GM12878 (cell line): ENCODE measurements around the gene ELOVL4. TPM values are rescaled to one million over a fixed set of nuclear protein-coding genes. Genes with fewer than 3 reads are reported as not detected.

Source experiments
- ATAC-seq: fragments of 200-7000 bp; cut with Tn5 transposase; 3 replicates; pipeline ENCODE4 v1.9.1; 2020; ENCODE audit warnings: mild to moderate bottlenecking, moderate library complexity
- BruUV-seq: library from RNA; stranded (reverse); fragments of 400-500 nt; replicated peaks from 2 replicates; lab custom pipeline; 2021; lab: Mats Ljungman, UMichigan
- CTCF ChIA-PET: fragments of 300-600 bp; sonication (Branson Sonifier 250); formaldehyde crosslinking; extraction: SDS; loops from one replicate; lab custom pipeline; 2021; ENCODE audit warnings: inconsistent platforms; lab: Yijun Ruan, JAX
- POLR2A ChIA-PET: fragments of 350-600 bp; formaldehyde crosslinking; extraction: SDS; loops from one replicate; lab custom pipeline; 2021; ENCODE audit warnings: inconsistent platforms; lab: Charles Lee
- RAD21 ChIA-PET: fragments of 300-600 bp; sonication (Branson Sonifier 250); formaldehyde crosslinking; loops from one replicate; lab custom pipeline; 2023; ENCODE audit warnings: antibody characterized with exemption; ENCODE audit not compliant: unreplicated experiment; lab: Charles Lee
- SMC1A ChIA-PET: fragments of 300-600 bp; sonication (Branson Sonifier 250); formaldehyde crosslinking; loops from one replicate; lab custom pipeline; 2023; ENCODE audit not compliant: unreplicated experiment, uncharacterized antibody; lab: Charles Lee
- DNase-seq: peaks from one replicate; pipeline ENCODE4 v3.0.0-alpha.2; 2011; ENCODE audit warnings: low read depth, low spot score
- FAIRE-seq: peaks from 3 replicates; lab custom pipeline; 2011; peaks lifted over from hg19 to GRCh38; lab: Jason Lieb, UNC
- H2AFZ ChIP-seq: 2 replicates; pipeline ENCODE4 v1.6.0; 2011; ENCODE audit warnings: low read depth, low read length, control low read depth; ENCODE audit not compliant: control insufficient read depth
- H3K27ac ChIP-seq: 2 replicates; pipeline ENCODE4 v1.5.1; 2011; ENCODE audit warnings: control low read depth; ENCODE audit not compliant: control insufficient read depth, insufficient read depth
- H3K27me3 ChIP-seq, 2 experiments: replicated peaks in 1 of 2; 2 replicates each; pipeline versions ENCODE4 v1.6.0 to v1.6.1; 2011; ENCODE audit warnings: low read length in 1 of 2; ENCODE audit not compliant: control insufficient read depth in 2 of 2, insufficient read depth in 2 of 2
- H3K36me3 ChIP-seq, 2 experiments: 2 replicates each; pipeline ENCODE4 v1.5.1; 2011; ENCODE audit warnings: low read length in 1 of 2; ENCODE audit not compliant: control insufficient read depth in 2 of 2, insufficient read depth in 2 of 2
- H3K4me1 ChIP-seq: 2 replicates; pipeline ENCODE4 v1.6.1; 2011; ENCODE audit warnings: mild to moderate bottlenecking, low read length, moderate library complexity, mixed read lengths; ENCODE audit not compliant: control insufficient read depth, insufficient read depth
- H3K4me2 ChIP-seq: 2 replicates; pipeline ENCODE4 v1.6.0; 2011; ENCODE audit warnings: control low read depth; ENCODE audit not compliant: control insufficient read depth, insufficient read depth
- H3K4me3 ChIP-seq: fragments of 200-600 bp; sonication (generic); 2 replicates; pipeline ENCODE4 v1.5.1; 2016
- H3K79me2 ChIP-seq: 2 replicates; pipeline ENCODE4 v1.6.0; 2011; ENCODE audit warnings: low read length; ENCODE audit not compliant: control insufficient read depth, insufficient read depth
- H3K9ac ChIP-seq: 2 replicates; pipeline ENCODE4 v1.8.0; 2011; ENCODE audit warnings: low read length, control low read depth, mixed read lengths; ENCODE audit not compliant: control insufficient read depth, insufficient read depth
- H3K9me3 ChIP-seq: replicated peaks from 3 replicates; pipeline ENCODE4 v1.5.1; 2011; ENCODE audit warnings: mild to moderate bottlenecking, low read length; ENCODE audit not compliant: control insufficient read depth, insufficient read depth
- H4K20me1 ChIP-seq: 2 replicates; pipeline ENCODE4 v1.6.0; 2011; ENCODE audit not compliant: control insufficient read depth, insufficient read depth
- BACH1 ChIP-seq: fragments of 450-650 bp; IDR thresholded peaks from 2 replicates; pipeline ENCODE4 v1.6.1; 2017; ENCODE audit warnings: mild to moderate bottlenecking, borderline replicate concordance
- CBX5 ChIP-seq: sonication (generic); IDR thresholded peaks from 2 replicates; pipeline ENCODE4 v1.6.1; 2016; ENCODE audit warnings: low read depth, moderate library complexity, mild to moderate bottlenecking, inconsistent platforms
- CEBPB ChIP-seq, 2 experiments: fragments of 150-350 bp in 1 of 2; IDR thresholded peaks; 2 replicates each; pipeline ENCODE4 v1.6.1; 2012 to 2014; ENCODE audit warnings: low read depth in 2 of 2, low read length in 2 of 2, borderline replicate concordance in 1 of 2, inconsistent platforms in 1 of 2
- CHD1 ChIP-seq: IDR thresholded peaks from 2 replicates; pipeline ENCODE4 v1.6.1; 2012; ENCODE audit warnings: low read depth, low read length, improper control_type of control experiment
- DPF2 ChIP-seq: fragments of 450-650 bp; IDR thresholded peaks from 2 replicates; pipeline ENCODE4 v1.6.1; 2017; ENCODE audit warnings: mild to moderate bottlenecking
- FOS ChIP-seq: IDR thresholded peaks from 3 replicates; pipeline ENCODE4 v1.6.1; 2011; ENCODE audit warnings: borderline replicate concordance; ENCODE audit not compliant: insufficient read length; ENCODE audit errors: extremely low read depth
- GABPA ChIP-seq: IDR thresholded peaks from 2 replicates; pipeline ENCODE4 v1.6.1; 2014; ENCODE audit warnings: antibody characterized with exemption, low read depth, mild to moderate bottlenecking, inconsistent platforms
- HDAC6 ChIP-seq: fragments of 200-600 bp; sonication (generic); IDR thresholded peaks from one replicate; pipeline ENCODE4 v1.8.0; 2017; ENCODE audit warnings: antibody characterized with exemption; ENCODE audit not compliant: unreplicated experiment
- KLF5 ChIP-seq: fragments of 450-650 bp; IDR thresholded peaks from 2 replicates; pipeline ENCODE4 v1.6.1; 2014; ENCODE audit warnings: mild to moderate bottlenecking; ENCODE audit not compliant: partially characterized antibody
- LARP7 ChIP-seq: fragments of 450-650 bp; IDR thresholded peaks from 2 replicates; pipeline ENCODE4 v1.6.1; 2017; ENCODE audit warnings: mild to moderate bottlenecking
- MEF2A ChIP-seq: IDR thresholded peaks from 2 replicates; pipeline ENCODE4 v1.6.1; 2011; ENCODE audit warnings: low read depth, mild to moderate bottlenecking, low read length, moderate library complexity; ENCODE audit not compliant: insufficient read depth
- POLR2AphosphoS5 ChIP-seq: IDR thresholded peaks from 2 replicates; pipeline ENCODE4 v1.6.1; 2011; ENCODE audit warnings: mild to moderate bottlenecking, low read length, inconsistent platforms
- RELA ChIP-seq: fragments of 450-650 bp; IDR thresholded peaks from 2 replicates; pipeline ENCODE4 v1.8.0; 2014; ENCODE audit warnings: borderline replicate concordance; ENCODE audit not compliant: partially characterized antibody
- RFX5 ChIP-seq: IDR thresholded peaks from 2 replicates; pipeline ENCODE4 v1.6.1; 2011; ENCODE audit warnings: low read depth, low read length, improper control_type of control experiment
- SIN3A ChIP-seq: IDR thresholded peaks from 2 replicates; pipeline ENCODE4 v1.6.1; 2012; ENCODE audit warnings: low read depth, low read length, improper control_type of control experiment
- SMARCA5 ChIP-seq: fragments of 450-650 bp; IDR thresholded peaks from 2 replicates; pipeline ENCODE4 v1.6.1; 2017; ENCODE audit warnings: mild to moderate bottlenecking
- YBX1 ChIP-seq: fragments of 450-650 bp; IDR thresholded peaks from 2 replicates; pipeline ENCODE4 v1.6.1; 2016; ENCODE audit warnings: antibody characterized with exemption
- YY1 ChIP-seq: IDR thresholded peaks from 2 replicates; pipeline ENCODE4 v1.6.1; 2011; ENCODE audit warnings: low read depth, mild to moderate bottlenecking, low read length
- WGBS: methylation state at CpG from one replicate; pipeline ENCODE4 v1.1.6; 2016; ENCODE audit warnings: low lambda C conversion rate; ENCODE audit not compliant: insufficient replicate concordance, insufficient coverage; ENCODE audit errors: missing lambda C conversion rate; 5-methylcytosine and 5-hydroxymethylcytosine counted together
- in situ Hi-C: fragments of 300-500 bp; cut with MboI; formaldehyde crosslinking; loops from 9 replicates; pipeline ENCODE4 v1.14.3; 2018; ENCODE audit warnings: mixed read lengths
- intact Hi-C: fragments of 100-400 bp; cut with micrococcal nuclease; formaldehyde crosslinking; loops from one replicate; pipeline ENCODE4 v1.14.2; 2022; ENCODE audit not compliant: unreplicated experiment
- polyA plus RNA-seq, 11 experiments: library from polyadenylated mRNA; depleted of rRNA in 4 of 11; unstranded in 6 of 11; stranded (reverse) in 5 of 11; fragments of >200 nt; fragmentation: Nextera tagmentation in 4 of 11; fragmentation: Illumina TruSeq in 1 of 11; extraction: Ambion mirVana in 4 of 11; extraction: Trizol in 1 of 11; gene quantifications; 1 replicate in 1 of 11; 2 replicates in 10 of 11; pipeline versions ENCODE4 v1.2.1 to v1.2.3, GENCODE V29; 2011 to 2016; ENCODE audit warnings: inconsistent platforms in 2 of 11, missing spikeins in 2 of 11, low read depth in 1 of 11
- total RNA-seq, 4 experiments: library from RNA; depleted of rRNA in 3 of 4; stranded (reverse); fragments of >200 nt in 3 of 4; fragmentation: Illumina TruSeq in 1 of 4; extraction: Trizol in 1 of 4; gene quantifications; 2 replicates each; pipeline versions ENCODE4 v1.2.1 to v1.2.3, GENCODE V29; 2013 to 2021

ELOVL4 gene
- total and polyA plus RNA-seq, 10 of the 15 experiments (the other 5 are each of a cell fraction or from before 2014, with no cell fraction given): 0.03 to 0.15 (median 0.08) TPM; not detected in 7

DNA sequence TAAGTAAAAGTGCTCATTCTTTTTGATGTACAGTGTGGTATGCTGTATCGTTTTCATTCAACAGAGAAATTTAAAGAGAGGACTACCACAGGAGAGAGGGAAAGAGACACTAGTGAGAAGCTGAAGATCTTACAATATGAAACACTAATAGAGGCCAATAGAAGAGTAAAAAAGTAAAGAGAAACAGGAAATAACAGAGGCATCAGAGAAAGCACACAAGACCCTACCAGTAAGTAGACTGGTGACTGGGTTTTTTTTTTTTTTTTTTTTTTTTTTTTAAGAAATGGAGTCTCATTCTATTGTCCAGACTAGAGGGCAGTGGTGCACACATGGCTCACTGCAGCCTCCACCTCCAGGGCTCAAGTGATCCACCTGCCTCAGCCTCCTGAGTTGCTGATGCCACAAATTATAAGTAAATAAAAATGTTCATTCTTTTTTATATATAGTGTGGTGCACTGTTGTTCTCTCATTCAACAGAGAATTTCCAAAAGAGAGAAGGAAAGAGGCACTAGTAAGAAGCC lies 18.8 kb downstream of the ELOVL4 start:
- Histone ChIP-seq H4K20me1 (no peaks in the 10 kb centered on the region), H2AFZ (no peak overlapping the region), H3K4me1 (no peaks in the 10 kb centered on the region), H3K36me3 (no peaks in the 10 kb centered on the region), H3K27me3 (no peaks in the 10 kb centered on the region), H3K4me2 (no peak overlapping the region), H3K4me3 (no peak overlapping the region), H3K9ac (no peak overlapping the region), H3K27ac (no peak overlapping the region), H3K9me3 (no peaks in the 10 kb centered on the region), H3K79me2 (no peaks in the 10 kb centered on the region)
- ChIA-PET SMC1A (no interaction called here), POLR2A (no interaction called here), RAD21 (no interaction called here), CTCF (interaction anchor here (0.7 kb wide), 1 partner anchor 59 kb away, joined by 3 read pairs; no protein-coding TSS in a partner anchor)
- FAIRE-seq: no peak
- DNase-seq: no peak
- intact Hi-C loops: no loop called here
- 0% methylated on average over 1 of the region's 1 CpG for WGBS
- no peak for ATAC-seq
- TF ChIP-seq POLR2AphosphoS5: no peak
- in situ Hi-C loops: loop anchor here (25.0 kb wide), 1 partner anchor 159 kb away; no protein-coding TSS in a partner anchor
- no TSS peak for BruUV-seq

DNA sequence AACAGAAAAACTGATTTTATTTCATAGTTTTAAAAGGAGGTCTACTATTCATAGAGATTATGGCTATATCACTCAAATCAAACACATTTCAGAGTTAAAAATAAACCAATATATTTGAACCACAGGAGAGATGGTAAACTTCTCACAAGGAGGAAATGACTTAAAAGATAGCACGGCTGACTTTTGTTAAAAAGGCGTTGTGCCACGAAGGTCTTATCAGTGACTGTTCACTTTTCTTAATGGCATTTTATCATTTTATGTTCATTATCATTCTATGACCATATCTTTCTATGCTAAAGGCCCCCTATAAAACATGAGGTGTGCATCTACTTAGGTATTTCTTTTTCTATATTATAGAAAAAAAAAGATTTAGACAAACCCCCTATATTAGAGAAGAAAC lies 19.6 kb downstream of the ELOVL4 start:
- H2AFZ ChIP-seq: no peak overlapping the region

More for the DNA sequence above, 19.6 kb downstream of the ELOVL4 start:
- ChIA-PET POLR2A (no interaction called here), SMC1A (no interaction called here)
- no peaks in the 10 kb centered on the region for H3K9me3 ChIP-seq
- no peak overlapping the region for H3K4me2 ChIP-seq
- no peaks in the 10 kb centered on the region for H3K36me3 ChIP-seq
- WGBS: 44% methylated on average over 3 of the region's 3 CpGs
- H4K20me1 ChIP-seq: no peaks in the 10 kb centered on the region
- no peaks in the 10 kb centered on the region for H3K79me2 ChIP-seq
- no peak for TF ChIP-seq CHD1
- TF ChIP-seq GABPA: no peak
- no peak for TF ChIP-seq CBX5
- TF ChIP-seq RFX5: no peak
- no peak for TF ChIP-seq BACH1
- TF ChIP-seq MEF2A: no peak
- TF ChIP-seq CEBPB (IDR thresholded peaks at IDR 0.05; ENCODE audit: borderline replicate concordance in 1 of 2, low read depth in 2 of 2, low read length in 2 of 2): no peak
- TF ChIP-seq FOS: no peak
- TF ChIP-seq YY1: no peak
- no peak for TF ChIP-seq YBX1
- TF ChIP-seq KLF5: no peak
- no peak for TF ChIP-seq LARP7
- no peak for TF ChIP-seq SMARCA5
- TF ChIP-seq RELA: no peak
- no peak for TF ChIP-seq DPF2
- no peak for TF ChIP-seq HDAC6
- TF ChIP-seq SIN3A: no peak
- TF ChIP-seq, all 136 proteins: peak for 0
- no TSS peak for BruUV-seq
- Histone ChIP-seq H3K27me3 (no peaks in the 10 kb centered on the region), H3K4me3 (no peak overlapping the region), H3K4me1 (no peaks in the 10 kb centered on the region), H3K27ac (no peak overlapping the region), H3K9ac (no peak overlapping the region)
- in situ Hi-C loops: loop anchor here (25.0 kb wide), 1 partner anchor 160 kb away; no protein-coding TSS in a partner anchor
- ATAC-seq (no peak), DNase-seq (no peak), FAIRE-seq (no peak)
- ChIA-PET RAD21 (no interaction called here), CTCF (no interaction called here)
- intact Hi-C loops: no loop called here
